Activated T-helper 2 cell treated with anti-CD3 and anti-CD28 coated beads, Interferon-gamma antibody, Interleukin-2, Interleukin-4, amounts not matched to agents 10 μg/mL and 5 μg/mL and 100 μg/mL, durations not matched to agents 14 hours and 24 hours and 36 hours (primary cell): ENCODE data around the gene COLEC11. TPM values are rescaled to one million over a fixed set of nuclear protein-coding genes. Genes with fewer than 3 reads are reported as not detected.
"Not testable (repeated sequence)": the region's sequence is repeated elsewhere in the genome, so short reads cannot be mapped to it uniquely, and the experiment has no call there.

ENCODE experiments used
- DNase-seq: peaks from one replicate; pipeline ENCODE4 v3.0.0; 2021; ENCODE audit warnings: low spot score
- H3K27ac Mint-ChIP-seq: one replicate; pipeline ENCODE4 v1.8.0; 2021; ENCODE audit warnings: mixed read lengths
- H3K27me3 Mint-ChIP-seq: one replicate; pipeline ENCODE4 v1.8.0; 2021; ENCODE audit warnings: low read depth, mixed read lengths
- H3K36me3 Mint-ChIP-seq: one replicate; pipeline ENCODE4 v1.8.0; 2021; ENCODE audit warnings: low read depth, mixed read lengths
- H3K4me1 Mint-ChIP-seq: one replicate; pipeline ENCODE4 v1.8.0; 2021; ENCODE audit warnings: low read depth, mixed read lengths
- H3K4me3 Mint-ChIP-seq: one replicate; pipeline ENCODE4 v1.8.0; 2021; ENCODE audit warnings: low read depth, mild to moderate bottlenecking, moderate library complexity, mixed read lengths
- H3K9me3 Mint-ChIP-seq: one replicate; pipeline ENCODE4 v1.8.0; 2021; ENCODE audit warnings: mixed read lengths
- intact Hi-C: fragments of 100-400 bp; cut with micrococcal nuclease; formaldehyde crosslinking; loops from one replicate; pipeline ENCODE4 v1.15.1; 2023
- total RNA-seq: library from RNA; stranded (reverse); gene quantifications from 2 replicates; pipeline ENCODE4 v1.2.3, GENCODE V29; 2022

COLEC11 gene
- total RNA-seq, 1 donor from 2014 or later = not detected

- Mint-ChIP-seq H3K27me3 (no peaks in the 10 kb centered on the region), H3K4me3 (peak overlapping the region; percentile 93), H3K36me3 (peaks cover 38% of the 10 kb centered on the region), H3K27ac (no peak overlapping the region), H3K4me1 (peaks cover 29% of the 10 kb centered on the region), H3K9me3 (no peaks in the 10 kb centered on the region)
- DNase-seq = no peak
- intact Hi-C loops = no loop called here
Observed at GRCh38 chr2:3574155-3574554, 20.8 kb upstream of the COLEC11 start.

- peaks cover 54% of the 10 kb centered on the region for H3K36me3 Mint-ChIP-seq
Observed at GRCh38 chr2:3575534-3576262, 19.2 kb upstream of the COLEC11 start.

GRCh38 chr2:3576263-3576630 lies 18.7 kb upstream of the COLEC11 start:
- Mint-ChIP-seq H3K27ac (peak overlapping the region; percentile 90), H3K4me3 (peak overlapping the region; percentile 93), H3K36me3 (peaks cover 59% of the 10 kb centered on the region), H3K4me1 (peaks cover 34% of the 10 kb centered on the region)
- not testable (repeated sequence) for H3K9me3 Mint-ChIP-seq, H3K27me3 Mint-ChIP-seq, DNase-seq
- intact Hi-C loops = loop anchor here (5.0 kb wide), 1 partner anchor 354 kb away; no protein-coding TSS in a partner anchor

More at GRCh38 chr2:3575534-3576262, 19.2 kb upstream of the COLEC11 start:
- Mint-ChIP-seq H3K4me1 (peaks cover 34% of the 10 kb centered on the region), H3K4me3 (peak overlapping the region; percentile 93), H3K27ac (peak overlapping the region; percentile 90), H3K27me3 (no peaks in the 10 kb centered on the region), H3K9me3 (no peaks in the 10 kb centered on the region)
- DNase-seq = peak; percentile 27
- intact Hi-C loops = loop anchor here (1.0 to 5.0 kb wide), 5 partner anchors 17 to 353 kb away; partner anchors contain the start of genes ADI1, EIPR1 and RNASEH1

GRCh38 chr2:3578987-3579386 lies 15.9 kb upstream of the COLEC11 start:
- Mint-ChIP-seq H3K4me1 (peaks cover 36% of the 10 kb centered on the region), H3K9me3 (no peaks in the 10 kb centered on the region), H3K4me3 (no peak overlapping the region), H3K27me3 (no peaks in the 10 kb centered on the region), H3K27ac (no peak overlapping the region), H3K36me3 (peaks cover 76% of the 10 kb centered on the region)
- intact Hi-C loops = loop anchor here (5.0 kb wide), 1 partner anchor 357 kb away; no protein-coding TSS in a partner anchor
- no peak for DNase-seq

GRCh38 chr2:3580449-3580848 lies 14.5 kb upstream of the COLEC11 start:
- intact Hi-C loops = no loop called here
- H3K4me3 Mint-ChIP-seq = no peak overlapping the region
- no peak overlapping the region for H3K27ac Mint-ChIP-seq
- DNase-seq = no peak
- peaks cover 36% of the 10 kb centered on the region for H3K4me1 Mint-ChIP-seq
- H3K27me3 Mint-ChIP-seq = no peaks in the 10 kb centered on the region
- no peaks in the 10 kb centered on the region for H3K9me3 Mint-ChIP-seq
- H3K36me3 Mint-ChIP-seq = peaks cover 76% of the 10 kb centered on the region

GRCh38 chr2:3581367-3582262 lies 13.3 kb upstream of the COLEC11 start:
- no peak for DNase-seq
- no peaks in the 10 kb centered on the region for H3K9me3 Mint-ChIP-seq
- intact Hi-C loops = no loop called here
- no peaks in the 10 kb centered on the region for H3K27me3 Mint-ChIP-seq
- peaks cover 66% of the 10 kb centered on the region for H3K36me3 Mint-ChIP-seq
- peaks cover 28% of the 10 kb centered on the region for H3K4me1 Mint-ChIP-seq
- H3K27ac Mint-ChIP-seq = no peak overlapping the region
- no peak overlapping the region for H3K4me3 Mint-ChIP-seq

- Mint-ChIP-seq H3K27me3 (no peaks in the 10 kb centered on the region), H3K4me1 (peaks cover 11% of the 10 kb centered on the region), H3K4me3 (no peak overlapping the region), H3K36me3 (peaks cover 42% of the 10 kb centered on the region), H3K27ac (no peak overlapping the region), H3K9me3 (no peaks in the 10 kb centered on the region)
- no peak for DNase-seq
- intact Hi-C loops = no loop called here
Observed at GRCh38 chr2:3584076-3584475, 10.8 kb upstream of the COLEC11 start.

- intact Hi-C loops = no loop called here
- no peaks in the 10 kb centered on the region for H3K9me3 Mint-ChIP-seq
- no peak for DNase-seq
- peaks cover 5% of the 10 kb centered on the region for H3K4me1 Mint-ChIP-seq
- H3K27ac Mint-ChIP-seq = no peak overlapping the region
- no peak overlapping the region for H3K4me3 Mint-ChIP-seq
- no peaks in the 10 kb centered on the region for H3K27me3 Mint-ChIP-seq
- peaks cover 35% of the 10 kb centered on the region for H3K36me3 Mint-ChIP-seq
Observed at GRCh38 chr2:3584608-3585260, 10.2 kb upstream of the COLEC11 start.

GRCh38 chr2:3585261-3586109 lies 9.4 kb upstream of the COLEC11 start:
- intact Hi-C loops = no loop called here
- Mint-ChIP-seq H3K27ac (no peak overlapping the region), H3K4me3 (no peak overlapping the region), H3K9me3 (no peaks in the 10 kb centered on the region), H3K36me3 (peaks cover 28% of the 10 kb centered on the region), H3K4me1 (peaks cover 5% of the 10 kb centered on the region), H3K27me3 (no peaks in the 10 kb centered on the region)
- DNase-seq = no peak

GRCh38 chr2:3586220-3586619 lies 8.7 kb upstream of the COLEC11 start:
- H3K9me3 Mint-ChIP-seq = no peaks in the 10 kb centered on the region
- peaks cover 20% of the 10 kb centered on the region for H3K36me3 Mint-ChIP-seq
- H3K4me1 Mint-ChIP-seq = peaks cover 5% of the 10 kb centered on the region
- H3K27ac Mint-ChIP-seq = no peak overlapping the region
- DNase-seq = no peak
- no peaks in the 10 kb centered on the region for H3K27me3 Mint-ChIP-seq
- H3K4me3 Mint-ChIP-seq = no peak overlapping the region
- intact Hi-C loops = no loop called here

GRCh38 chr2:3587021-3587420 lies 7.9 kb upstream of the COLEC11 start:
- Mint-ChIP-seq H3K27ac (no peak overlapping the region), H3K9me3 (no peaks in the 10 kb centered on the region), H3K4me1 (peaks cover 5% of the 10 kb centered on the region), H3K4me3 (no peak overlapping the region), H3K36me3 (peaks cover 12% of the 10 kb centered on the region), H3K27me3 (no peaks in the 10 kb centered on the region)
- intact Hi-C loops = no loop called here
- no peak for DNase-seq

- Mint-ChIP-seq H3K27me3 (no peaks in the 10 kb centered on the region), H3K4me1 (peaks cover 5% of the 10 kb centered on the region), H3K9me3 (no peaks in the 10 kb centered on the region), H3K36me3 (peaks cover 11% of the 10 kb centered on the region), H3K27ac (no peak overlapping the region), H3K4me3 (no peak overlapping the region)
- intact Hi-C loops = no loop called here
- no peak for DNase-seq
Observed at GRCh38 chr2:3587432-3587831, 7.5 kb upstream of the COLEC11 start.
